Stimulated activated effector memory CD8-positive, alpha-beta T cell treated with anti-CD3 and anti-CD28 coated beads, Interleukin-12 subunit alpha, Interleukin-12 subunit beta, amount 100 ng/mL, for 72 hours (primary cell): ENCODE results near the gene TRAF3IP1.
"Not testable (repeated sequence)": the region's sequence is repeated elsewhere in the genome, so short reads cannot be mapped to it uniquely, and the experiment has no call there.

Experiments used
- ATAC-seq: fragments of 150-1000 bp; cut with Tn5 transposase; 2 replicates; pipeline ENCODE4 v1.10.0; 2021
- DNase-seq, 2 donors: peaks; one replicate each; pipeline ENCODE4 v3.0.0; 2021 to 2022; ENCODE audit warnings: low spot score in 2 of 2
- H3K27ac Mint-ChIP-seq: one replicate; pipeline ENCODE4 v1.8.0; 2022; ENCODE audit warnings: mild to moderate bottlenecking, mixed read lengths
- H3K36me3 Mint-ChIP-seq: one replicate; pipeline ENCODE4 v1.8.0; 2022; ENCODE audit warnings: mild to moderate bottlenecking, mixed read lengths
- H3K4me1 Mint-ChIP-seq: one replicate; pipeline ENCODE4 v1.8.0; 2022; ENCODE audit warnings: mixed read lengths
- H3K4me3 Mint-ChIP-seq: one replicate; pipeline ENCODE4 v1.8.0; 2022; ENCODE audit warnings: mild to moderate bottlenecking, mixed read lengths
- H3K9me3 Mint-ChIP-seq: one replicate; pipeline ENCODE4 v1.8.0; 2022; ENCODE audit warnings: mixed read lengths

The TRAF3IP1 gene

GRCh38 chr2:238389988-238390589, 69.8 kb downstream of the TRAF3IP1 start:
- Mint-ChIP-seq H3K4me1 (peaks cover 6% of the 10 kb centered on the region), H3K4me3 (no peak overlapping the region), H3K36me3 (no peaks in the 10 kb centered on the region), H3K27ac (no peak overlapping the region), H3K9me3 (no peaks in the 10 kb centered on the region)
- DNase-seq (no peak), ATAC-seq (no peak)

GRCh38 chr2:238391042-238391689, 70.8 kb downstream of the TRAF3IP1 start:
- ATAC-seq (no peak), DNase-seq (no peak)
- H3K9me3 Mint-ChIP-seq, result no peaks in the 10 kb centered on the region
- no peak overlapping the region for H3K27ac Mint-ChIP-seq
- peaks cover 6% of the 10 kb centered on the region for H3K4me1 Mint-ChIP-seq
- no peaks in the 10 kb centered on the region for H3K36me3 Mint-ChIP-seq
- H3K4me3 Mint-ChIP-seq, result no peak overlapping the region

- Mint-ChIP-seq H3K4me1 (no peaks in the 10 kb centered on the region), H3K4me3 (no peak overlapping the region), H3K36me3 (no peaks in the 10 kb centered on the region), H3K27ac (no peak overlapping the region), H3K9me3 (no peaks in the 10 kb centered on the region)
- DNase-seq (no peak), ATAC-seq (no peak)
Measured at GRCh38 chr2:238396663-238397062, 76.3 kb downstream of the TRAF3IP1 start.

GRCh38 chr2:238397356-238397755, 77.0 kb downstream of the TRAF3IP1 start:
- no peak for ATAC-seq
- no peaks in the 10 kb centered on the region for H3K4me1 Mint-ChIP-seq

GRCh38 chr2:238398577-238398976, 78.3 kb downstream of the TRAF3IP1 start:
- Mint-ChIP-seq H3K27ac (no peak overlapping the region), H3K4me3 (no peak overlapping the region), H3K36me3 (no peaks in the 10 kb centered on the region), H3K4me1 (no peaks in the 10 kb centered on the region), H3K9me3 (no peaks in the 10 kb centered on the region)
- DNase-seq, result no peak
- no peak for ATAC-seq

More at GRCh38 chr2:238397356-238397755, 77.0 kb downstream of the TRAF3IP1 start:
- Mint-ChIP-seq H3K4me3 (no peak overlapping the region), H3K36me3 (no peaks in the 10 kb centered on the region), H3K27ac (no peak overlapping the region), H3K9me3 (no peaks in the 10 kb centered on the region)
- DNase-seq, result no peak

GRCh38 chr2:238399094-238399493, 78.8 kb downstream of the TRAF3IP1 start:
- no peak for DNase-seq
- no peaks in the 10 kb centered on the region for H3K36me3 Mint-ChIP-seq
- no peak for ATAC-seq
- H3K4me1 Mint-ChIP-seq, result no peaks in the 10 kb centered on the region
- no peaks in the 10 kb centered on the region for H3K9me3 Mint-ChIP-seq
- no peak overlapping the region for H3K27ac Mint-ChIP-seq
- H3K4me3 Mint-ChIP-seq, result no peak overlapping the region

- DNase-seq (no peak), ATAC-seq (no peak)
- Mint-ChIP-seq H3K4me1 (peaks cover 9% of the 10 kb centered on the region), H3K9me3 (no peaks in the 10 kb centered on the region), H3K4me3 (no peak overlapping the region), H3K36me3 (no peaks in the 10 kb centered on the region), H3K27ac (no peak overlapping the region)
Measured at GRCh38 chr2:238401551-238401950, 81.2 kb downstream of the TRAF3IP1 start.

- no peak overlapping the region for H3K4me3 Mint-ChIP-seq
- no peak for ATAC-seq
- H3K27ac Mint-ChIP-seq, result no peak overlapping the region
- H3K36me3 Mint-ChIP-seq, result no peaks in the 10 kb centered on the region
- no peak for DNase-seq
- H3K4me1 Mint-ChIP-seq, result peaks cover 9% of the 10 kb centered on the region
- no peaks in the 10 kb centered on the region for H3K9me3 Mint-ChIP-seq
Measured at GRCh38 chr2:238403632-238404405, 83.5 kb downstream of the TRAF3IP1 start.

GRCh38 chr2:238404406-238405216, 84.3 kb downstream of the TRAF3IP1 start:
- Mint-ChIP-seq H3K36me3 (no peaks in the 10 kb centered on the region), H3K9me3 (no peaks in the 10 kb centered on the region), H3K4me3 (no peak overlapping the region), H3K27ac (peak overlapping the region; percentile 81), H3K4me1 (peaks cover 9% of the 10 kb centered on the region)
- DNase-seq (no peak), ATAC-seq (no peak)

- not testable (repeated sequence) for H3K4me1 Mint-ChIP-seq, H3K36me3 Mint-ChIP-seq, H3K4me3 Mint-ChIP-seq, H3K9me3 Mint-ChIP-seq, DNase-seq, ATAC-seq
- H3K27ac Mint-ChIP-seq, result peak overlapping the region; percentile 81
Measured at GRCh38 chr2:238405217-238405555, 84.9 kb downstream of the TRAF3IP1 start.

- no peak overlapping the region for H3K4me3 Mint-ChIP-seq
- DNase-seq (no peak), ATAC-seq (no peak)
- H3K27ac Mint-ChIP-seq, result peak overlapping the region; percentile 81
- no peaks in the 10 kb centered on the region for H3K9me3 Mint-ChIP-seq
- no peaks in the 10 kb centered on the region for H3K36me3 Mint-ChIP-seq
- peaks cover 9% of the 10 kb centered on the region for H3K4me1 Mint-ChIP-seq
Measured at GRCh38 chr2:238406221-238406997, 86.1 kb downstream of the TRAF3IP1 start.

- Mint-ChIP-seq H3K36me3 (no peaks in the 10 kb centered on the region), H3K4me3 (no peak overlapping the region), H3K27ac (no peak overlapping the region), H3K9me3 (no peaks in the 10 kb centered on the region), H3K4me1 (peaks cover 9% of the 10 kb centered on the region)
- no peak for ATAC-seq
- no peak for DNase-seq
Measured at GRCh38 chr2:238406998-238407285, 86.6 kb downstream of the TRAF3IP1 start.

GRCh38 chr2:238407566-238407965, 87.2 kb downstream of the TRAF3IP1 start:
- H3K36me3 Mint-ChIP-seq, result no peaks in the 10 kb centered on the region
- DNase-seq (no peak), ATAC-seq (no peak)
- H3K4me1 Mint-ChIP-seq, result peaks cover 9% of the 10 kb centered on the region
- H3K4me3 Mint-ChIP-seq, result no peak overlapping the region
- no peak overlapping the region for H3K27ac Mint-ChIP-seq
- no peaks in the 10 kb centered on the region for H3K9me3 Mint-ChIP-seq

GRCh38 chr2:238408615-238409340, 88.5 kb downstream of the TRAF3IP1 start:
- DNase-seq (no peak), ATAC-seq (no peak)
- no peaks in the 10 kb centered on the region for H3K9me3 Mint-ChIP-seq
- H3K36me3 Mint-ChIP-seq, result no peaks in the 10 kb centered on the region
- H3K4me3 Mint-ChIP-seq, result no peak overlapping the region
- peaks cover 9% of the 10 kb centered on the region for H3K4me1 Mint-ChIP-seq
- H3K27ac Mint-ChIP-seq, result no peak overlapping the region
